Natural killer cell (primary cell): ENCODE data around the gene CPA5. TPM values are rescaled to one million over a fixed set of nuclear protein-coding genes. Genes with fewer than 3 reads are reported as not detected.

ENCODE experiments used
- ATAC-seq, 3 donors: fragments of 150-1000 bp in 2 of 3; fragments of 200-7000 bp in 1 of 3; cut with Tn5 transposase; 1 replicate in 1 of 3; 2 replicates in 2 of 3; pipeline ENCODE4 v1.10.0; 2021; ENCODE audit warnings: mild to moderate bottlenecking in 2 of 3, moderate library complexity in 2 of 3
- DNase-seq, 2 donors: peaks; one replicate each; pipeline versions ENCODE4 v3.0.0 to v3.0.0-alpha.2; 2013 to 2021; ENCODE audit warnings: mixed read lengths in 1 of 2
- H3K27ac ChIP-seq: one replicate; pipeline ENCODE4 v1.5.1; 2013; ENCODE audit warnings: mild to moderate bottlenecking, low read length
- H3K27me3 ChIP-seq: one replicate; pipeline ENCODE4 v1.6.1; 2013; ENCODE audit warnings: low read length; ENCODE audit not compliant: control insufficient read depth, insufficient read depth
- H3K36me3 ChIP-seq: one replicate; pipeline ENCODE4 v1.6.1; 2013; ENCODE audit warnings: low read length; ENCODE audit not compliant: control insufficient read depth, insufficient read depth
- H3K4me1 ChIP-seq: one replicate; pipeline ENCODE4 v1.6.1; 2013; ENCODE audit warnings: low read length; ENCODE audit not compliant: control insufficient read depth, insufficient read depth
- H3K4me3 ChIP-seq: one replicate; pipeline ENCODE4 v1.5.1; 2013; ENCODE audit warnings: low read length
- H3K9me3 ChIP-seq: one replicate; pipeline ENCODE4 v1.6.1; 2013; ENCODE audit warnings: low read length; ENCODE audit not compliant: control insufficient read depth, insufficient read depth
- H3K27ac Mint-ChIP-seq, 2 donors: one replicate each; pipeline ENCODE4 v1.8.0; 2022; ENCODE audit warnings: mild to moderate bottlenecking in 2 of 2, mixed read lengths in 2 of 2, moderate library complexity in 1 of 2
- H3K27me3 Mint-ChIP-seq, 2 donors: one replicate each; pipeline ENCODE4 v1.8.0; 2022; ENCODE audit warnings: low read depth in 2 of 2, mixed read lengths in 2 of 2
- H3K36me3 Mint-ChIP-seq: one replicate; pipeline ENCODE4 v1.8.0; 2022; ENCODE audit warnings: mixed read lengths
- H3K4me1 Mint-ChIP-seq, 2 donors: one replicate each; pipeline ENCODE4 v1.8.0; 2022; ENCODE audit warnings: mixed read lengths in 2 of 2
- H3K4me3 Mint-ChIP-seq: one replicate; pipeline ENCODE4 v1.8.0; 2022; ENCODE audit warnings: mild to moderate bottlenecking, moderate library complexity, mixed read lengths
- H3K9me3 Mint-ChIP-seq, 2 donors: one replicate each; pipeline ENCODE4 v1.8.0; 2022; ENCODE audit warnings: mixed read lengths in 2 of 2
- CTCF ChIP-seq: fragments of 200-600 bp; IDR thresholded peaks from one replicate; pipeline ENCODE4 v1.8.0; 2022; ENCODE audit warnings: antibody characterized with exemption
- WGBS: methylation state at CpG from one replicate; pipeline ENCODE4 v1.1.7; 2013; ENCODE audit warnings: missing lambda C conversion rate; ENCODE audit not compliant: insufficient coverage; 5-methylcytosine and 5-hydroxymethylcytosine counted together
- intact Hi-C: fragments of 100-400 bp; cut with micrococcal nuclease; formaldehyde crosslinking; loops from one replicate; pipeline ENCODE4 v1.14.2; 2022
- total RNA-seq, 4 donors: library from RNA; stranded (reverse); fragments of 120-200 nt in 1 of 4; gene quantifications; one replicate each; pipeline versions ENCODE4 v1.2.3 to v1.2.4, GENCODE V29; 2013 to 2022

CPA5 gene
- total RNA-seq, 3 donors from 2014 or later (not counting 1 experiment from before 2014, with no cell fraction given): not detected

GRCh38 chr7:130322615-130323014 lies 22.0 kb upstream of the CPA5 start:
- no peak for TF ChIP-seq CTCF
- DNase-seq: no peak
- Histone ChIP-seq H3K36me3 (no peaks in the 10 kb centered on the region), H3K4me1 (no peaks in the 10 kb centered on the region), H3K27me3 (no peaks in the 10 kb centered on the region), H3K4me3 (no peak overlapping the region), H3K27ac (no peak overlapping the region), H3K9me3 (no peaks in the 10 kb centered on the region)
- intact Hi-C loops: no loop called here
- no peaks in the 10 kb centered on the region for H3K9me3 Mint-ChIP-seq
- WGBS: 90% methylated on average over 7 of the region's 7 CpGs
- no peaks in the 10 kb centered on the region for H3K4me1 Mint-ChIP-seq
- no peak for ATAC-seq
- H3K4me3 Mint-ChIP-seq: no peak overlapping the region
- H3K27ac Mint-ChIP-seq: no peak overlapping the region
- no peaks in the 10 kb centered on the region for H3K36me3 Mint-ChIP-seq
- H3K27me3 Mint-ChIP-seq: peaks cover 0 to 2% of the 10 kb centered on the region in 2 donors

GRCh38 chr7:130324306-130324943 lies 20.2 kb upstream of the CPA5 start:
- H3K27me3 Mint-ChIP-seq: no peaks in the 10 kb centered on the region
- no peak for TF ChIP-seq CTCF
- 87% methylated on average over 10 of the region's 10 CpGs for WGBS
- intact Hi-C loops: no loop called here
- Histone ChIP-seq H3K36me3 (no peaks in the 10 kb centered on the region), H3K9me3 (no peaks in the 10 kb centered on the region), H3K27me3 (no peaks in the 10 kb centered on the region), H3K27ac (no peak overlapping the region), H3K4me1 (no peaks in the 10 kb centered on the region), H3K4me3 (no peak overlapping the region)
- no peak overlapping the region for H3K4me3 Mint-ChIP-seq
- no peaks in the 10 kb centered on the region for H3K4me1 Mint-ChIP-seq
- no peaks in the 10 kb centered on the region for H3K36me3 Mint-ChIP-seq
- ATAC-seq: no peak
- DNase-seq: no peak
- no peaks in the 10 kb centered on the region for H3K9me3 Mint-ChIP-seq
- no peak overlapping the region for H3K27ac Mint-ChIP-seq

GRCh38 chr7:130329681-130330080 lies 14.9 kb upstream of the CPA5 start:
- intact Hi-C loops: no loop called here
- H3K27me3 ChIP-seq: no peaks in the 10 kb centered on the region
- no peak overlapping the region for H3K4me3 ChIP-seq
- H3K36me3 ChIP-seq: no peaks in the 10 kb centered on the region
- Mint-ChIP-seq H3K9me3 (no peaks in the 10 kb centered on the region), H3K27ac (no peak overlapping the region), H3K4me1 (no peaks in the 10 kb centered on the region), H3K4me3 (no peak overlapping the region), H3K27me3 (no peaks in the 10 kb centered on the region), H3K36me3 (no peaks in the 10 kb centered on the region)
- no peak overlapping the region for H3K27ac ChIP-seq
- H3K9me3 ChIP-seq: no peaks in the 10 kb centered on the region
- no peak for DNase-seq
- no peak for ATAC-seq
- TF ChIP-seq CTCF: no peak
- 100% methylated on average over 1 of the region's 3 CpGs for WGBS
- no peaks in the 10 kb centered on the region for H3K4me1 ChIP-seq
